Fibroblast of lung (primary cell): Measurements from ENCODE around the gene TBX21.

Experiments
- CTCF ChIP-seq, 2 donors: IDR thresholded peaks in 1 of 2; conservative IDR thresholded peaks in 1 of 2; 1 replicate in 1 of 2; 2 replicates in 1 of 2; pipeline ENCODE4 v1.5.1; 2011 to 2012; ENCODE audit warnings: low read length in 2 of 2, control low read depth in 1 of 2, inconsistent platforms in 1 of 2, low read depth in 1 of 2, mild to moderate bottlenecking in 1 of 2
- EZH2 ChIP-seq: IDR thresholded peaks from 2 replicates; pipeline ENCODE4 v1.5.1; 2012; ENCODE audit warnings: low read length, control low read depth, mild to moderate bottlenecking; ENCODE audit errors: missing control alignments

- no peak for TF ChIP-seq CTCF (conservative IDR thresholded peaks at IDR 0.05 in 1 of 2, IDR thresholded peaks at IDR 0.05 in 1 of 2; ENCODE audit: low read depth in 1 of 2, low read length in 2 of 2)
- no peak for TF ChIP-seq EZH2
These were observed 25.8 kb upstream of the TBX21 start for GRCh38 chr17:47707056-47707804.
